Fibroblast of gingiva (primary cell): ENCODE data around the gene FBN3.

ENCODE experiments used
- DNase-seq: peaks from one replicate; pipeline ENCODE4 v3.0.0-alpha.2; 2011; ENCODE audit warnings: low read depth

Gene FBN3

GRCh38 chr19:8020681-8021080 lies 128.7 kb downstream of the FBN3 start:
- no peak for DNase-seq

DNA sequence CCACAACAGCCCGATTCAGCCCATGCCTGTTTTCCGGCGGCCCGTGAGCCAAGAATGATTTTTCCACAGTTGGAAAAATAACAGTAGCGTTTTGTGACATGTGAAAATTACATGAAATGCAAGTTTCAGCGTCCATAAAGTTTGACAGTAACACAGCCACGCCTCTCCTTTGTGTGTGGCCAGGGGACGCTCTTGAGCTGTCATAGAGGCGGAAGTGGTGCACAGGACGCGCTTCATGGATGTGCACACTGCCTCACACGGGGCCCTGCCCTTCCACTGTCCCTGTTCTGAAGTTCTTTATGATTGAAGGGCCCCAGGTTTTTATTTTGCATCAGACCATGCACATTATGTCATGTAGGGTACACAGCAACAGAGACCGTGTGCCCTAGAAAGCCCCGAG lies 131.6 kb downstream of the FBN3 start:
- no peak for DNase-seq
